Astrocyte (in vitro differentiated cells and primary cell): ENCODE data around the gene CLTCL1. TPM values are rescaled to one million over a fixed set of nuclear protein-coding genes. Genes with fewer than 3 reads are reported as not detected.

ENCODE experiments used
- DNase-seq: peaks from one replicate; pipeline ENCODE4 v3.0.0-alpha.2; 2010; ENCODE audit warnings: low read depth
- FAIRE-seq: peaks from 2 replicates; lab custom pipeline; 2011; peaks lifted over from hg19 to GRCh38; lab: Jason Lieb, UNC
- H2AFZ ChIP-seq: 2 replicates; pipeline ENCODE4 v1.6.0; 2012; ENCODE audit warnings: low read depth, low read length, inconsistent platforms
- H3K27ac ChIP-seq: 2 replicates; pipeline ENCODE4 v1.5.1; 2011; ENCODE audit warnings: low read depth, low read length, inconsistent platforms
- H3K27me3 ChIP-seq: 2 replicates; pipeline ENCODE4 v1.6.0; 2011; ENCODE audit warnings: low read length, inconsistent platforms; ENCODE audit not compliant: insufficient read depth
- H3K36me3 ChIP-seq: 2 replicates; pipeline ENCODE4 v1.5.1; 2011; ENCODE audit warnings: low read length, inconsistent platforms; ENCODE audit not compliant: insufficient read depth
- H3K4me1 ChIP-seq: 2 replicates; pipeline ENCODE4 v1.5.1; 2011; ENCODE audit warnings: low read length, inconsistent platforms; ENCODE audit not compliant: insufficient read depth
- H3K4me2 ChIP-seq: 2 replicates; pipeline ENCODE4 v1.6.0; 2012; ENCODE audit warnings: low read length, inconsistent platforms
- H3K4me3 ChIP-seq: 2 replicates; pipeline ENCODE4 v1.5.1; 2011; ENCODE audit warnings: low read depth, mild to moderate bottlenecking, low read length, inconsistent platforms; ENCODE audit not compliant: insufficient read depth
- H3K79me2 ChIP-seq: 2 replicates; pipeline ENCODE4 v1.6.0; 2012; ENCODE audit warnings: mild to moderate bottlenecking, low read length, inconsistent platforms; ENCODE audit not compliant: insufficient read depth
- H3K9ac ChIP-seq: 2 replicates; pipeline ENCODE4 v1.6.0; 2012; ENCODE audit warnings: mild to moderate bottlenecking, low read length, inconsistent platforms
- H3K9me3 ChIP-seq: 2 replicates; pipeline ENCODE4 v1.5.1; 2012; ENCODE audit warnings: low read depth, mild to moderate bottlenecking, low read length, inconsistent platforms; ENCODE audit not compliant: insufficient read depth
- H4K20me1 ChIP-seq: 2 replicates; pipeline ENCODE4 v1.6.0; 2012; ENCODE audit warnings: low read length, inconsistent platforms; ENCODE audit not compliant: insufficient read depth
- H3K27ac Mint-ChIP-seq: one replicate; pipeline ENCODE4 v1.8.0; 2021; ENCODE audit warnings: mild to moderate bottlenecking, mixed read lengths; ENCODE audit not compliant: unreplicated experiment
- H3K27me3 Mint-ChIP-seq: one replicate; pipeline ENCODE4 v1.8.0; 2021; ENCODE audit warnings: low read depth, mixed read lengths; ENCODE audit not compliant: unreplicated experiment
- H3K36me3 Mint-ChIP-seq: one replicate; pipeline ENCODE4 v1.8.0; 2021; ENCODE audit warnings: low read depth, mixed read lengths; ENCODE audit not compliant: unreplicated experiment
- H3K4me1 Mint-ChIP-seq: one replicate; pipeline ENCODE4 v1.8.0; 2021; ENCODE audit warnings: low read depth, mixed read lengths; ENCODE audit not compliant: unreplicated experiment
- H3K4me3 Mint-ChIP-seq: one replicate; pipeline ENCODE4 v1.8.0; 2021; ENCODE audit warnings: mild to moderate bottlenecking, moderate library complexity, mixed read lengths; ENCODE audit not compliant: unreplicated experiment
- H3K9me3 Mint-ChIP-seq: one replicate; pipeline ENCODE4 v1.8.0; 2021; ENCODE audit warnings: mild to moderate bottlenecking, mixed read lengths; ENCODE audit not compliant: unreplicated experiment
- EZH2 ChIP-seq: IDR thresholded peaks from 2 replicates; pipeline ENCODE4 v1.6.1; 2012; ENCODE audit warnings: mild to moderate bottlenecking, low read length, inconsistent platforms; ENCODE audit not compliant: insufficient read depth
- total RNA-seq: library from RNA; stranded (reverse); gene quantifications from 2 replicates; pipeline ENCODE4 v1.2.1, GENCODE V29; 2021
- TF ChIP-seq, protein P1 (sequence below): IDR thresholded peaks from 2 replicates; pipeline ENCODE4 v1.5.1; 2011; ENCODE audit warnings: low read depth, mild to moderate bottlenecking, inconsistent platforms, low read length, moderate library complexity; ENCODE audit not compliant: insufficient read depth

Gene CLTCL1
- total RNA-seq, 1 donor from 2014 or later = 54.4 TPM

DNA sequence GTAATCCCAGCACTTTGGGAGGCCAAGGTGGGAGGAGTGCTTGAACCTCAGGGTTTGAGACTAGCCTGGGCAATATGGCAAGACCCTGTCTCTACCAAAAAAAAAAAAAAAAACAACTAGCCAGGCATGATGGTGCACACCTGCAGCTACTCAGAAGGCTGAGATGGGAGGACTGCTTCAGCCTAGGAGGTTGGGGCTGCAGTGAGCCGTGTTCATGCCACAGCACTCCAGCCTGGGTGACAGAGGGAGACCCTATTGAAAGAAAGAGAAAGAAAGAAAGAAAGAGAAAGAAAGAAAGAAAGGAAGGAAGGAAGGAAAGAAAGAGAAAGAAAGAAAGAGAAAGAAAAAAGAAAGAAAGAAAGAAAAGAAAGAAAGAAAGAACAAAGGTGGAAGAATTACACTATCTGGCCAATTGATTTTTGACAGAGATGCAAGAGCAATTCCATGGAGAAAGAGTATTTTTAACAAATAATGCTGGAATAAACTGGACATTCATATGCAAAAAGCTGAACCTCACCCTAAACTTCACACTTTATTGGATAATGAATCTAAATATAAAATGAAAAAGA is 79.1 kb downstream of the CLTCL1 start:
- Mint-ChIP-seq H3K27me3 (no peaks in the 10 kb centered on the region), H3K4me3 (no peak overlapping the region), H3K36me3 (peaks cover 51% of the 10 kb centered on the region), H3K27ac (no peak overlapping the region), H3K9me3 (no peaks in the 10 kb centered on the region), H3K4me1 (no peaks in the 10 kb centered on the region)
- TF ChIP-seq EZH2 = no peak
- TF ChIP-seq, protein P1, sequence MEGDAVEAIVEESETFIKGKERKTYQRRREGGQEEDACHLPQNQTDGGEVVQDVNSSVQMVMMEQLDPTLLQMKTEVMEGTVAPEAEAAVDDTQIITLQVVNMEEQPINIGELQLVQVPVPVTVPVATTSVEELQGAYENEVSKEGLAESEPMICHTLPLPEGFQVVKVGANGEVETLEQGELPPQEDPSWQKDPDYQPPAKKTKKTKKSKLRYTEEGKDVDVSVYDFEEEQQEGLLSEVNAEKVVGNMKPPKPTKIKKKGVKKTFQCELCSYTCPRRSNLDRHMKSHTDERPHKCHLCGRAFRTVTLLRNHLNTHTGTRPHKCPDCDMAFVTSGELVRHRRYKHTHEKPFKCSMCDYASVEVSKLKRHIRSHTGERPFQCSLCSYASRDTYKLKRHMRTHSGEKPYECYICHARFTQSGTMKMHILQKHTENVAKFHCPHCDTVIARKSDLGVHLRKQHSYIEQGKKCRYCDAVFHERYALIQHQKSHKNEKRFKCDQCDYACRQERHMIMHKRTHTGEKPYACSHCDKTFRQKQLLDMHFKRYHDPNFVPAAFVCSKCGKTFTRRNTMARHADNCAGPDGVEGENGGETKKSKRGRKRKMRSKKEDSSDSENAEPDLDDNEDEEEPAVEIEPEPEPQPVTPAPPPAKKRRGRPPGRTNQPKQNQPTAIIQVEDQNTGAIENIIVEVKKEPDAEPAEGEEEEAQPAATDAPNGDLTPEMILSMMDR = no peak
- no peak overlapping the region for H2AFZ ChIP-seq
- H3K36me3 ChIP-seq = no peaks in the 10 kb centered on the region
- DNase-seq (no peak), FAIRE-seq (no peak)
- H3K9me3 ChIP-seq = no peaks in the 10 kb centered on the region
- no peak overlapping the region for H3K9ac ChIP-seq
- no peaks in the 10 kb centered on the region for H4K20me1 ChIP-seq
- no peaks in the 10 kb centered on the region for H3K27me3 ChIP-seq
- no peaks in the 10 kb centered on the region for H3K79me2 ChIP-seq
- H3K4me2 ChIP-seq = no peak overlapping the region
- H3K4me1 ChIP-seq = no peaks in the 10 kb centered on the region
- H3K27ac ChIP-seq = no peak overlapping the region
- no peak overlapping the region for H3K4me3 ChIP-seq

DNA sequence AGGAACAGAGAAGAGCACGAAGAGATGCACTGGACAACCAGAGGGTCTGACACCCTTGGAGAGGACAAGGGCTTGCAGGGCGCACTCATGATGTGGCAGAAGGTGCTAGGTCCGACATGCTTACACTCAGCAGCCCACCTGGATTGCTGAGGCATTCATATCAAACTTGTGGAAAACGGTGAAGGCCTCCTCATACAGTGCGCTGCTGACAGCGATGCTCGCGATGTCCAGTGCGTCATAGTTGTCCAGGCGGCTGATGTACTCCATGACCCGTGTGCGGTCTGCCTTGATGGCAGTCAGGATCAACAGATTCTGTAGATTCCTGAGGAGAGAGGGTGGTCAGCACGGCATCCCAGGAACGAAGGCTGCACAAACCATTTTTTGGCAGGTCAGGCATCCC is 81.3 kb downstream of the CLTCL1 start:
- H3K9me3 ChIP-seq = no peaks in the 10 kb centered on the region
- Mint-ChIP-seq H3K27me3 (no peaks in the 10 kb centered on the region), H3K9me3 (no peaks in the 10 kb centered on the region), H3K4me1 (no peaks in the 10 kb centered on the region), H3K36me3 (peaks cover 38% of the 10 kb centered on the region), H3K27ac (no peak overlapping the region), H3K4me3 (no peak overlapping the region)
- FAIRE-seq (no peak), DNase-seq (no peak)
- TF ChIP-seq EZH2 = no peak
- TF ChIP-seq, protein P1 = no peak
- H4K20me1 ChIP-seq = no peaks in the 10 kb centered on the region
- no peak overlapping the region for H3K27ac ChIP-seq
- no peak overlapping the region for H2AFZ ChIP-seq
- H3K79me2 ChIP-seq = no peaks in the 10 kb centered on the region
- no peaks in the 10 kb centered on the region for H3K4me1 ChIP-seq
- no peaks in the 10 kb centered on the region for H3K27me3 ChIP-seq
- no peak overlapping the region for H3K4me2 ChIP-seq
- H3K36me3 ChIP-seq = no peaks in the 10 kb centered on the region
- H3K9ac ChIP-seq = no peak overlapping the region
- no peak overlapping the region for H3K4me3 ChIP-seq

- Histone ChIP-seq H4K20me1 (no peaks in the 10 kb centered on the region), H3K4me3 (no peak overlapping the region), H3K9me3 (no peaks in the 10 kb centered on the region), H3K36me3 (no peaks in the 10 kb centered on the region), H3K27me3 (no peaks in the 10 kb centered on the region), H2AFZ (no peak overlapping the region), H3K27ac (no peak overlapping the region), H3K79me2 (no peaks in the 10 kb centered on the region), H3K9ac (no peak overlapping the region), H3K4me1 (no peaks in the 10 kb centered on the region), H3K4me2 (no peak overlapping the region)
- FAIRE-seq (no peak), DNase-seq (no peak)
- peaks cover 43% of the 10 kb centered on the region for H3K36me3 Mint-ChIP-seq
- no peaks in the 10 kb centered on the region for H3K4me1 Mint-ChIP-seq
- H3K9me3 Mint-ChIP-seq = no peaks in the 10 kb centered on the region
- H3K27me3 Mint-ChIP-seq = no peaks in the 10 kb centered on the region
- H3K27ac Mint-ChIP-seq = peak overlapping the region; percentile 9
- TF ChIP-seq EZH2 = no peak
- TF ChIP-seq, protein P1 = no peak
- no peak overlapping the region for H3K4me3 Mint-ChIP-seq
Observed at GRCh38 chr22:19208287-19208847, 83.2 kb downstream of the CLTCL1 start.
